Activated CD8-positive, alpha-beta memory T cell treated with anti-CD3 and anti-CD28 coated beads, Interleukin-2, amount 50 U/mL, for 24 hours (primary cell): ENCODE results near the gene FBRSL1.
"Not testable (repeated sequence)": the region's sequence is repeated elsewhere in the genome, so short reads cannot be mapped to it uniquely, and the experiment has no call there.

Experiments
- DNase-seq: peaks from one replicate; pipeline ENCODE4 v3.0.0-alpha.2; 2020; ENCODE audit errors: extremely low read depth

The FBRSL1 gene

DNA sequence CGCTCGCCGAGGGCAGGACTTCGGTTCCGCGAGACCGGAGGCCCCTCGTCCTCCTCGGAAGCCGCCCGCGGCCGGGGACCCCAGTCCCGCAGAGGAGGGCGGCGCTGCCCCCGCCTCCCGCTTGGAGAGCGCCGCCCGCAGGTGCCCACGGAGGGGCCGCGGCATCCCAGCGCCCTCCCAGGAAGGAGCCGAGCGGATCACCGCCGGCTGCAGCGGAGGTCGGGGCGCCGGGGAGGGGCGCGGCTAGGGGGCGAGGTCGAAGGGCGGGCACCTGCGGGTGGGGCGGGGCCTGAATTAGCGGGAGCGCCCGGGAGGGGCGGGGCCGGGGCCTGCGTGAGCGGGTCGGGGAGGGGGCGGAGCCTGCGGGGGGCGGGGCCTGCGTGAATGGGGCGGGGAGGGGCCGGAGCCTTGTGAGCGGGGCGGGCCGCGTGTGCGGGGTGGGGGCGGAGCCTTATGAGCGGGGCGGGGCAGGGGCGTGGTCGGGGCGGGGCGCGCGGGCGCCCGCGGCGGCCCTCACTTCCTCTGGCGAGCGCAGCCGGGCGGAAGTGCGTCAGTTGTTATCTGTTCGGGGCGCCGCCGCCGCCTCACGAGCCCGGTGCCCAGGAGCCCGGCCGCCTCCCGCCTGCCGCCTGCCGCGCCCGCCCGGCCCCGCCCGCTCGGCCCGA is at the start of gene FBRSL1:
FBRSL1 (plus strand) TSS at position 550 of the 665 bp plus-strand sequence.
- DNase-seq = peak; percentile 64

DNA sequence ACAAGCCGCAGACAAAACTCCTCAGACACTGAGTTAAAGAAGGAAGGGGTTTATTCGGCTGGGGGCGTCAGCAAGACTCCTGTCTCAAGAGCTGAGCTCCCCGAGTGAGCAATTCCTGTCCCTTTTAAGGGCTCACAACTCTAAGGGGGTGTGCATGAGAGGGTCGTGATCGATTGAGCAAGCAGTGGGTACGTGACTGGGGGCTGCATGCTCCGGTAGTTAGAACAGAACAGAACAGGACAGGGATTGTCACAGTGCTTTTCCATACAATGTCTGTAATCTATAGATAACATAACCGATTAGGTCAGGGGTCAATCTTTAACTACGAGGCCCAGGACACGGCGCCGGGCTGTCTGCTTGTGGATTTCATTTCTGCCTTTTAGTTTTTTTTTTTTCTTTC is 49.5 kb upstream of the FBRSL1 start:
- DNase-seq = not testable (repeated sequence)

DNA sequence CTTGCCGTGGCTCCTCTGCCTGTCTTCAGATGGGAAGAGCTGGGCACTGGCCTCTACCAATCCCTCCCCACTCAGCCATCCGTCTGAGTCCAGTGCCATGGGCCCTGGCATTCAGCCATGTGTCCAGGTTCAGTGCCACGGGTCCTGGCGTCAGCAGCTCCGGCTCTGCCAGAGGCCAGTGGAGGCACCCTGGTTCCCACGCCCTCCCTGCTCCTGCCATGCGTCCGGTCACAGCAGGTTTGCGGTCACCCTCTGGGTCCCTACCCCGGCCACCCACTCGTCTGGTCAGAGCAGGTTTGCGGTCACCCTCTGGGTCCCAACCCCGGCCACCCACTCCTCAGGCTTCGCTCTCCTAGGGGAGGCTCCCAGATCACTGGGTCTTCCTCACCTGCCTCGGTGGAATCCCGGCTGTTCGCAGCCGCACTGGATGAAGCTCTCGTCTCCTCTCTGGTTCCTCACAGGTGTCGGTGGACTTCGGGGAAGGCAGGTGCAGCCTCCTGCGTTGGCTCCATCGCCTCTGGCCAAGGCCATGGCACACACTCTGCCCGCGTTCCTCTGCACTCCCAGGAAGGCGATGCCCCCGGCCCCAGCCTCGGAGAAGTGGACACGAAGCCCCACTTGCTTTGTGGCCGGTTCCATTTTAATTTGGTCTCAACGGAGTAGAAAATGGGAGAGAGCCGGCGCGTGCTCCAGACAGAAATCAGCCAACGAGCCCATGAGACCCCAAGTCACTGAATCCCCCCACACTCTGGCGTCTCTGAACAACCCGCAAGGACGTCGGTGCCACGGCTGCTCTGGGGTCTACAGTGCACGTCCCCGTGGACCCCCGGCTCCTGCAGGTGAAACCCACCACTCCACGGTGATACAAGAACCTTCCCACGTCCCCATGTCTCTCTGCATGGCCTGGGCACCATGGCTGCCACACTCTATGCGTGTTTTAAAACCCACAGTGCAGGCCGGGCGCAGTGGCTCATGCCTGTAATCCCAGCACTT is 47.8 kb upstream of the FBRSL1 start:
- no peak for DNase-seq

DNA sequence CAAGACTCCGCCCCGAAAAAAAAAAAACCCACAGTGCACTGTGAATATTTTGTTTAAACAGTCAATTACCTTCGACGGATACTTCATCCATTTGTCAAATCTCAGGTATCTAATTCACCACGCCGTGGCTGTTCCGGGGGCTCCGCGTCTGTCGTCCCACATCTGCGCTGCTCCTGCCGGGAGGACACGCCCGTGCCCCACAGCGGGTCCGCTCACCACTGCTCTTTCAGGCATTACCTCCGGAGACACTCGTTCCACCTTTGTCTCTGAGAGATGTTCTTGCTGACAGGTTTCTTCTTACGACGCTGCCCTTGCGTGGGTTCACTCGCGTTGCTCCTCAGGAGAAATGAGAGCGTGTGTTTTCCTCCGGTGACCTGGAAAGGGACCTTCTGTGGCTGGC is 46.9 kb upstream of the FBRSL1 start:
- DNase-seq = no peak

DNA sequence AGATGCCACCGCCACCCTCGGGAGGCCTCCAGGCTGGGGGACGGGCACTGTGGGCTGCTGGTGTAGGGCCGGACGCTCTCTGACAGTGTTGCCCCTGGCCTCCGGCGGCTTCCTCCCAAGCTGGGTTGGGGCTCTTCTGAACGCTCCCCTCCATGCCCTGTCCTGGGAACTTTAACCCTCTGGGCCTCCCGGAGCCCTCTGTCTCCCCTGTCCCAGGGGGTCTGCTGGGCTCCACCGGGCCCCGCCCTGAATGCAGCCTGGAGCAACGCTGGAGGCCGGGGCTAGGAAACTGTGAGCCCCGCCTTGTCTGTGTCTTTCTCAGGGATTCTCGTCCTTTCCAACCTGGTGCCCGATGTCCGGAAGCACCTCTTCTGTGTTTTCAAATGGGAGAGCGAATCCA is 45.7 kb upstream of the FBRSL1 start:
- no peak for DNase-seq

DNA sequence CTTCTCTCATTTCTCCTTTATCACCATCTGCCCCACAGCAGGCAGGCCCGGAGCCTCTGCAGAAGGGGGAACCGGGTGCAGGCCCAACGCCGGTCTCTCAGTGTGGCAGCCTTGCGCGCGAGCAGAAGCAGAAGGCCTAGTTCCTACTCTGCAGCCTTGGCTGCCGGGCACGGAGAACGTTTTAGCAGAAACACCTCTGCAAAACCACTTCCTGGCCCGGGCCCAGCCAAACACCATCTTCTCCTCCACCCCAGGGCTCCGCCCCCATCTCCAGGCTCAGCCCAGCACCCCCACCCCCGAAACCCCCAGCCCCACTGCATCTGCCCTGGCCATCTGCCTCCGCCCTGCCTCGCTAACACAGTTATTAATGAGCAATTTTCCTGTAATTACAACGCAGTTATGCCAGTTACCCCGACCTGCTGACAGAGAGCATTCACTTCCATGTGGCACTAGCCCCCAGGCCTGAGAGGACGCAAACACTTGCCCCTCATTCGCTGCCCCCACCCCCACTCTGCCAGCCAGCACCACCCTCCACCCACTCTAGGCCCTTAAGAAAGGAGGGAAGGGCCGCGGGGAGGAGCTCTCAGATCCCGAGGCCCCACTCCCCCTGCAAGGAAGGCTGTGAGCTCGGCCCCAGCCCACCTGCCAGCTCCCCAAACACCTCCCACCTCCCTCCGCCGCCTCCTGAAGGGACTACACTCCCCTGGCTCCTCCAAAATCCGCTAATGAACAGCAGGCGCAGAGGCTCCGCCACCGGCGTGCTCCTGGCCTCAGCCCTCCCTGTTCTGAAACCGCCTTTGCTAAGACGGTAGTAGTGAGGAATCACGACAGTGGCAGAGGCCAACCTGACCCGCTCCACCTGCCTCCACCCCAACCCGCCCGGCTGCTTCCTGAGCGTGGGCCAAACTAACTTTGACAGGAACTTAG is 44.7 kb upstream of the FBRSL1 start:
- peak; percentile 60 for DNase-seq

DNA sequence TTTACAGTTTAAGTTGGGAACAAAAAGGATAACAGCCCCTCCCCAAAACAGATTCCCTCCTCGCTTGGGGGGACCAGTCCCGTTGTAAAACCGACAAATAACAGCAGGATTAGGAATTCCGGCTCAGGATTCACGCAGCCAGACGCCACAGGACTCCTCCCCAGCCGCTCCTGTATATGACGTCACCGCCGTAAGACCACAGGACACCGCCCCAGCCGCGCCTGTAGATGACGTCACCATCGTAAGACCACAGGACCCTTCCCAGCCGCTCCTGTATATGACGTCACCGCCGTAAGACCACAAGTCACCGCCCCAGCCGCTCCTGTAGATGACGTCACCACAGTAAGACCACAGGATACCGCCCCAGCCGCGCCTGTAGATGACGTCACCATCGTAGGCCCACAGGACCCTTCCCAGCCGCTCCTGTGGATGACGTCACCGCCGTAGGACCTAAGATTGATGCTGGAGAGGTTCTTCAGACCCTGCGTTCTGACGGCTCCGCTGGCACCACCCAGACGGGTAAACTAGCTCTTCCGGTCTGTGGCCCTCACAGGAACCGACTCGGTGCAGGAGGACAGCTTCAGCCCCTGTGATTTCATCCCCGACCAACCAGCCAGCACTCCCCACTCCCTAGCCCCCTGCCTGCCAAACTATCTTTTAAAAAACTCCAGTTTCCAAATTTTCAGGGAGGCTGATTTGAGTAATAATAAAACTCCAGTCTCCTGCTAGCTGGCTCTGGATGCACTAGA is 43.9 kb upstream of the FBRSL1 start:
- no peak for DNase-seq

DNA sequence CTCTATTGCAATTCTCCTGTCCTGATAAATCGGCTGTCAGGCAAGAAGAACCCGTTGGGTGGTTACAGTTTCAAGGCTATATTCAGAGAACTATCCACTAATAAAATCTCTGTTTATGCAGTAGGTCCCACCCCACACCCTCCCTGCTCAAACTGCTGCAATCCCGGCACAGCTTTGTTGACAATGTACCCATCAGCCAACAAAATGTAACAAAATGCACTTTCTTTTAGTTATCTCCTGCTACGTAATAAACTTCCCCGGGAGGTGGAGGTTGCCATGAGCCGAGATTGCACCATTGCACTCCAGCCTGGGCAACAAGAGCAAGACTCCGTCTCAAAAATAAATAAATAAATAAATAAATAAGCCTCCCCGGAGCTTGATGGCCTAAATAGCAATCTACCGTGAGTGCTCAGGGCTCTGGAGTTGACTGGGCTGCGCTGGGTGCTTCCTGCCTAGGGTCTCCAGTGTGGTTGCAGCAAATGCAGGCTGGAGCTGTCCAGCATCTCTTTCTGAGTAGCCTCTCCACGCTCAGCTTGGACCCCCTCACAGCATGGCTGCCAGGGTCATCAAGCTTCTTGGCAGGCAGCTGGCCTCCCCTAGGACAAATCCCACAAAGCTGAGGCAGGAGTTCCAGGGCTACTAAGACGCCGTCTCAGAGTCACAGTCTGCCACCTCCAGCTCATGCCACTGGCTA is 43.2 kb upstream of the FBRSL1 start:
- no peak for DNase-seq

DNA sequence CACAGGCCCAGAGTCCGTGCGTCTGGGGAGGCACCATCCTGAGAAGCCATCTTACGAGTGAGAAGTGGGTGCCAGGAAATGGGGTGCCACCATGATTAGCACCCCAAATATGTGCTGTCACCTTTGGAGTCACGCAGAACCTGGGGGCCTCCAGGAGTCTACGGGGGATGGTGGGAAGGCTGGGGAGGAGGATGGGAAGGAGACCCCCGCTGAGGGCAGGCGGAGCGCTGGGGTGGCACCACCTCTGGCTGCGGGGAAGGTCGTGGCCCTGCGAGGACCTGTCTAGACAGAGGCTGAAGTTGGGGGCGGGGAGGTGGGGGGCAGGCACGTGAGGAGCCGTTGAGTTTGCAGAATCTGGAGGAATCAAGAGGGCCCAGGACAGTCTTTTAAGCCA is 42.6 kb upstream of the FBRSL1 start:
- no peak for DNase-seq

DNA sequence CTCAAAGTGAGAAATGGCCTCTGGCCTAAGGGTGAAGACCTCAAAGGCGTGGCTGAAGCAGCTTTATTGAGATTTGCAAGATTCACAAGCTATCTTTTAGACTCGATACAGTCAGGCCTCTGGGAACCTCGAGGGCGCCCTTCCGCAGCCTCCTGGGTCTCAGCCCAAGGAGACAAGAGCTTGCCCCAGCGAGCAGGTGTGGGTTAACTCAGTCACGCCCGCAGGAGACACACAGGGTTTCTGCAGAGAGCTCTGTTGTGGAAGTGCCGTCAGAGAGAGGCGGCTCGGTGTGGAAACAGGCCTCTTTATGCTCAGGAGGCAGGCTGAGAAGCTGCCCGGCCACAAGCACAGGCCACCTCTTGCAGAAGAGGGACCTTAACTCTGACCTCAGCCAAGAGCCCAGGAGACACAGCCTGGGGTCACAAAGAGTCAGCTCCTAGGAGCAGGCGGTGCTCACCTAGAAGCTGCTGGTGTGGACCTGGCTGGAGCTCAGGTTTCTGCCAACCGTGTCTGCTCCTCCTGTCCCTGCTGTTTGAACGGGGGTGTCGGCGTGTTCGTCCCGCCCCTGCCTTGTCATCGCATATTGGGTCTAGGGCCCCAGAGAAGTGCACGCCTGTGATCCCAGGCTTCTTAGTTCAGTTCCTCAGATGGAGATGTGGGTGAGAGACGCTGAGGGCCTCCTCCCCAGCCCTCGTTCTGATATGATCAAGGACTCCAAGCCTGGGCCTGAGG is 42.1 kb upstream of the FBRSL1 start:
- no peak for DNase-seq

DNA sequence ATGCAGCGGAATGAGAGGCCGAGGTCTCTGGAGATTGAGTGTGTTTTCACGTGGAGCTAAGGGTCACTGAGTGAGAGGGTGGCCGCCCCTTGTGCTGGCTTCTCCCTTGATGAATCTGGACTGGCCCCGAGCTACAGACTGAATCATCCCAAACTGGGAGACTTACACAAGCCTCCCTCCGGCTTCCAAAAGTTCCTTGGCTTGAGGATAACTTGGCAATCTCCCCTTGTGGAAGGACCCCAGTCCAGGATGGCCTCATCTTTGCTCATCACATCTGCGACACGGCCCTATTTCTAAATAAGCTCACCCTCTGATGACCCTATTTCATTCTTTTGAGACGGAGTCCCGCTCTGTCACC is 41.5 kb upstream of the FBRSL1 start:
- DNase-seq = no peak

DNA sequence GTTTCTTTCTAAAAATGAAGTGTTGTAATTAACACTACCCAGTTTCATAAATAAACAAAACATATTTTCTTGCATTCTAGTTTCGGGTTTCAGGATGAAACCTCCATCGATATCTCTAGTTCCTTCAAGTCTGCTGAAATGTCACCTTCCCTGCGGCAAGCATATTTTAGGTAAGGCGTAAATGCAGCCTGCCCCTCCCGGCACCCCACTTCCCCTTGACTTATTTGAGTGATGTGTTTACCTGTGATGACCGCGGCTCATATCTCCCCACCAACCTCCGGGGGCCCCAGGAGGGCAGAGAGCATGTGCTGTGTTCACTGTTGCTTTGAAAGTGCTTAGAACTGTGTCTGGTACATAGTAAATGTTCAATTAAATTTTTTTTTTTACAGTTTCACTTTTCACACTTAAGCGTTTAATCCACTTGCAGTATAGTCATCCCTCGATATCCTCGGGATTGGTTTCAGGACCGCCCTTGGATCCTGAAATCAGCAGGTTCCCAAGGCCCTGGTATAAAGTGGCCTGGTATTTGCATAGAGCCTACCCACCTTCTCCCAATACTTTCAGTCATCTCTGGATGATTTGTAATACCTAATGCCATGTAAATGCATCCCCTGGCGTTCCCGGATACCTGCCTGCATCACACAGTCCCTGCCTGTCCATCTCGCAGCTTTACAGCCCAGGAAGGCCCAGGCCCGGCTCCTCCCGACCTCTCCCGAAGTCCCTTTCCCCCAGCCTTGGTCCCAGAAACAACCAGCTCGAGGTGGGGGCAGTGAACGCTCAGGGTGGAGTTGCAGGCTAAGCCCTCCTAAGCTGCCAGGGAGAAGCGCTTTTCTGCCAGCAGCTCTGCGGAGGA is 40.2 kb upstream of the FBRSL1 start:
- no peak for DNase-seq

DNA sequence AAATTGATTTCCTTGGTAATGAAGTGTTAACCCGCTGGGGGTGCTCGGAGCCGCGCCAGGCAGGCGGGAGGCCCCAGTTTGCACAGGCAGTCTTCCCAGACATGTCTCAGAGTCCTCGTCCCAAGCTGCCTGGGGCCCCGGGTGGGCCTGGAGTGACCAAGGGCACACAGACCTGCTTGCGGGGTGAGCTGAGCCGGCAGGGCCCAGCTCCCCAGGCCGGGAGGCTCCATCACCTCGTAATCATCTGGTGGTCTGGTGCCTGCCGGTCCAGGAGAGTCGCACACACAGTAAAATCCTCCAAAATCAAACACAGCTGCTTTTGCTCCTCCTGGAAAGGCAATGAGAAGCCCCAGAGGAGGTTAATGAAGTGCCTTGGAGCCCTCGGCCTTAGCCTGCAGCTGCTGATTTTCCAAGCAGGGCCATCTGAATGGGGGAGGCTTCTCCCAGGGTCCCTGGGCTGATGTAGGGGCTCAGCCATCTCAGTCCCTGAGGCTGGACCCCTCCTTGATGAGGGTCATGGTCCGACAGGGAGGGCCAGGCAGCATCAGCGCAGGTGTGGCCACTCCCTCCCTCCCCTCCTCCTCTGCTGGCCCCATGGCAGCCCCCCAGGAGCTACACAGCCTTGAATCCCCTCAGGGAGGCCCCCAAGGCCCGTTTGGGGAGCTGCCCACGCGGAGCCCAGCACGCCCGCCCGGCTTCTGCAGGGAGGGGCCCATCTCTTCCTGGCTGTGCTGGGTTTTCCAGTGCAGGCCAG is 39.4 kb upstream of the FBRSL1 start:
- no peak for DNase-seq

DNA sequence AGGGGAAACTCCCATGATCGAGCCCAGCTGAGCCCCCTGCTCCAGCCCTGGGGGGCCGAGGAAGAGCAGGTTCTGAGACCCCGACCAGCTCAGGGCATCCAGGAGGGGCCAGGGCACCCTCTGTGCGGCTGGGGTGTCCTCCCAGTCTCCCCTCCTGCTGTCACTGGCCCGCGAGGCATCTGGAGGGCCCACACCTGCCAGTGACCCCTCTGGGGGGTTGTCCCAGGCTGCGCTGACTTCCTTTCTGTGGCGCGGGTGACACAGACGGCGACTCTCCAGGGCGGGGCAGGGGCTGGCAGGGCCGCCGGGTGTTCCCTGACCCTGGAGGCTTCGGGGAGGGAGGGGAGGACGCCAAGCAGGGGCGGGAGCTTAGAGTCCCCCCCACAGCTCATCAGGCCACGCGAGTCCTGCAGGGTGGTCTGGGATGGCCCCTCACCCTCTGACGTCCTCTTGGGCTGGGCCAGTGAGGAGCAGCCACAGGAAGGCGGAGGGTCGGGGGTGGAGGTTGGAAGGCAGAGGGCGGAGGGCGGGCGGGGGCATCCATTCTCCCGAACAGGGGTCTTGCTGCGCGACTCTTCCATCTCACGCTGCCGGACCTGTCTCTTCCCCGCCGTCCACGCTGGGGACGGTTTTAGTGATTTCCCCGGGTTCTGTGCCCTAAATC is 38.6 kb upstream of the FBRSL1 start:
- DNase-seq = no peak

DNA sequence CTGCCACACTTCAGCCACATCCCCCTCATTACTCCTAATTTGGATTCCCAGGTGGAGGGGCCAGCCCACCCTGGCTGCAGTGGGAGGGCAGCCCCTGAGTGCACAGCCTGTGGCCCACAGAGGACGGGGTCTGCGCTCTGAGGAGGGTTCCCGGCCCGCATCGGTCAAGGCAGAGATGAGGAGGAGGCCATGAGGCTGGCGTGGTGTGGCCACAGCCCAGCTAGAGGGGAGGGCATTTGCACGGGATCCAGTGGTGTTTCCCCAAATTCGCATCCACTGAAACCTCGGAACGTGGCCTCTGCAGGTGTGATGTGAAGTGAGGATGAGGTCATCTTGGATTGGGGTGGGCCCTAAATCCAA is 38.1 kb upstream of the FBRSL1 start:
- no peak for DNase-seq

DNA sequence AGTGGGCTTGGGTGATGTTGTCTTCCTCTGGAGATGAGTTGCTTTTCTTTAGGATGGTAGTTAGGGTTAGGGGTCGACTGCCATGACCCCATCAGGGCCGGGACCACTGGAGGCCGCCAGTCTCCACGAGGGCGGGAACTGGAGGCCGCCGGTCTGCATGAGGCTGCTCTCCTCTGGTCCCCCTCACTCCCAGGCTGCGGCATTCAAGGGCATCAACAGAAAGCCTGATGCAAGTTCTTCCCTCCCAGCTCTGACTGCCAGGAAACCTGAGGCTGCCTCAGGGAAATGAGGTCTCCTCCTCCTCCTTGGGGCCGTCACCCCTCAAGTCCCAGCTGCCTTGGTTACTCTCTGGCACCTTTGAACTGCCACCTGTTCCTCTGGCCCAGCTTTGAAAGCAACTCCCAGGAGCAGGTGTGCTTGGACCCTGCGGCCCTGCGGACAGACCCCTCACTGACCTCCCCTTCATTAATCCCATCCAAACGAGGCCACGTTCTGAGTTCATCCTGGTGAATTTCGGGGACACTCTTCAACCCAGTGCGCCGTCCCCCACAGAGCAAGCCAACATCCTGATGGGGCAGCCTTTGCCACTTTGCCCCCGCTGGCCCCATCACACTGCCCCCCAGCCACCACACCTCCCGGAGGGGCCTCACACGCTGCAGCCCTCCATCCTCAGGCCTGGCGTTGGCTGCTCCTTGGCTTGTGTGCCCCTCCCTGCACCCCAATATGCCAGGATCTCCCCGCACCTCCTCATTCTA is 37.2 kb upstream of the FBRSL1 start:
- no peak for DNase-seq
